MM.1S (cell line): ENCODE data around the gene OR5K1.

Experiments used
- CTCF ChIP-seq: fragments of 300-600 bp; sonication (generic); IDR thresholded peaks from 2 replicates; pipeline ENCODE4 v1.5.1; 2016; ENCODE audit warnings: antibody characterized with exemption, low read length, mixed read lengths
- EZH2 ChIP-seq: fragments of 300-600 bp; sonication (generic); optimal IDR thresholded peaks from 2 replicates; pipeline ENCODE3; 2017; ENCODE audit warnings: low read depth, mild to moderate bottlenecking, antibody characterized with exemption, low read length, mixed read lengths
- EZH2phosphoT487 ChIP-seq: fragments of 300-600 bp; sonication (generic); IDR thresholded peaks from 2 replicates; pipeline ENCODE4 v1.6.1; 2018; ENCODE audit warnings: antibody characterized with exemption, low read length

GRCh38 chr3:98432575-98432974 is 30.4 kb upstream of the OR5K1 start:
- TF ChIP-seq CTCF (no peak), EZH2 (no peak), EZH2phosphoT487 (no peak)
